Suprapubic skin (tissue), 4 donors: Measurements from ENCODE around the gene VCAM1. TPM values are rescaled to one million over a fixed set of nuclear protein-coding genes. Genes with fewer than 3 reads are reported as not detected.

Source experiments
- DNase-seq, 2 donors: peaks; one replicate each; pipeline ENCODE4 v3.0.0-alpha.2; 2019; ENCODE audit warnings: low spot score in 2 of 2
- H3K27ac ChIP-seq: fragments of 200-600 bp; sonication (generic); one replicate; pipeline ENCODE4 v1.5.1; 2019
- H3K27me3 ChIP-seq: fragments of 200-600 bp; sonication (generic); one replicate; pipeline ENCODE4 v1.5.1; 2019
- H3K36me3 ChIP-seq: fragments of 200-600 bp; sonication (generic); one replicate; pipeline ENCODE4 v1.5.1; 2019
- H3K4me1 ChIP-seq: fragments of 200-600 bp; sonication (generic); one replicate; pipeline ENCODE4 v1.5.1; 2019
- H3K4me3 ChIP-seq: fragments of 200-600 bp; sonication (generic); one replicate; pipeline ENCODE4 v1.5.1; 2019; ENCODE audit warnings: mild to moderate bottlenecking
- H3K9me3 ChIP-seq: fragments of 200-600 bp; sonication (generic); one replicate; pipeline ENCODE4 v1.5.1; 2019
- EP300 ChIP-seq: sonication (generic); formaldehyde crosslinking; IDR thresholded peaks from one replicate; pipeline ENCODE4 v1.6.1; 2017; ENCODE audit warnings: antibody characterized with exemption
- POLR2A ChIP-seq, 2 donors: fragments of 450-650 bp; IDR thresholded peaks; one replicate each; pipeline ENCODE4 v1.6.1; 2017; ENCODE audit warnings: antibody characterized with exemption in 2 of 2, mild to moderate bottlenecking in 2 of 2, moderate library complexity in 2 of 2
- POLR2AphosphoS5 ChIP-seq, 3 donors: sonication (generic); formaldehyde crosslinking; IDR thresholded peaks; one replicate each; pipeline ENCODE4 v1.6.1; 2017; ENCODE audit warnings: antibody characterized with exemption in 3 of 3
- WGBS: methylation state at CpG from one replicate; pipeline ENCODE4 v1.1.5; 2018; 5-methylcytosine and 5-hydroxymethylcytosine counted together
- total RNA-seq, 4 donors: library from RNA; depleted of rRNA; stranded (reverse); fragments of >200 nt; gene quantifications; one replicate each; pipeline ENCODE4 v1.1.0, GENCODE V29; 2016
- TF ChIP-seq, protein P1 (sequence below), 2 donors: fragments of 200-600 bp in 1 of 2; fragments of 450-650 bp in 1 of 2; sonication (generic) in 1 of 2; IDR thresholded peaks; one replicate each; pipeline ENCODE4 v1.5.1; 2016 to 2019; ENCODE audit warnings: antibody characterized with exemption in 2 of 2, mild to moderate bottlenecking in 1 of 2, moderate library complexity in 1 of 2

The VCAM1 gene
- total RNA-seq, 4 donors from 2014 or later: 0.34 to 2.5 (median 1.5) TPM

DNA sequence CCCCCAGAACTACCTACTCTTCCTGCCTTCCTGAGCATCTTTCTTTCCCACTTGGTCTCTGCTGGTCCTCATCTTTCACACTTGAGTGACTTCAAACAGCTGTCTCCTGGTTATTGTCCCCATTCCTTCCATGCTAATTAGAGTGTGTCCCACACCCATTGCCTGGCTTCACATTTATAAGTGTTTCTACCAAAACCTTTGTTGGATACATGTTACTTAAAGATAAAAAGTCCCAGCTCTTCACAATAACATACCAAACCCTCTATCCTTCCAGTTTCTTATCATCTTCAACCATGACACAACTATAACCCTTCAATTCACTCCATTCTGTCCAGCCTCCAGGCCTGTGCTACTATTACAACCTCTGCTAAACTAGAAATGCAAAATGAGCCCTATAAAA lies 41.0 kb downstream of the VCAM1 start:
- Histone ChIP-seq H3K27me3 (no peaks in the 10 kb centered on the region), H3K9me3 (no peaks in the 10 kb centered on the region), H3K4me1 (no peaks in the 10 kb centered on the region), H3K27ac (no peak overlapping the region), H3K4me3 (no peak overlapping the region), H3K36me3 (no peaks in the 10 kb centered on the region)
- DNase-seq: no peak
- no peak for TF ChIP-seq POLR2AphosphoS5 (IDR thresholded peaks at IDR 0.05)
- TF ChIP-seq POLR2A (IDR thresholded peaks at IDR 0.05): no peak

- TF ChIP-seq, protein P1, sequence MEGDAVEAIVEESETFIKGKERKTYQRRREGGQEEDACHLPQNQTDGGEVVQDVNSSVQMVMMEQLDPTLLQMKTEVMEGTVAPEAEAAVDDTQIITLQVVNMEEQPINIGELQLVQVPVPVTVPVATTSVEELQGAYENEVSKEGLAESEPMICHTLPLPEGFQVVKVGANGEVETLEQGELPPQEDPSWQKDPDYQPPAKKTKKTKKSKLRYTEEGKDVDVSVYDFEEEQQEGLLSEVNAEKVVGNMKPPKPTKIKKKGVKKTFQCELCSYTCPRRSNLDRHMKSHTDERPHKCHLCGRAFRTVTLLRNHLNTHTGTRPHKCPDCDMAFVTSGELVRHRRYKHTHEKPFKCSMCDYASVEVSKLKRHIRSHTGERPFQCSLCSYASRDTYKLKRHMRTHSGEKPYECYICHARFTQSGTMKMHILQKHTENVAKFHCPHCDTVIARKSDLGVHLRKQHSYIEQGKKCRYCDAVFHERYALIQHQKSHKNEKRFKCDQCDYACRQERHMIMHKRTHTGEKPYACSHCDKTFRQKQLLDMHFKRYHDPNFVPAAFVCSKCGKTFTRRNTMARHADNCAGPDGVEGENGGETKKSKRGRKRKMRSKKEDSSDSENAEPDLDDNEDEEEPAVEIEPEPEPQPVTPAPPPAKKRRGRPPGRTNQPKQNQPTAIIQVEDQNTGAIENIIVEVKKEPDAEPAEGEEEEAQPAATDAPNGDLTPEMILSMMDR (IDR thresholded peaks at IDR 0.05): no peak
- TF ChIP-seq EP300 (no peak), POLR2A (IDR thresholded peaks at IDR 0.05) (no peak), POLR2AphosphoS5 (IDR thresholded peaks at IDR 0.05) (no peak)
- no peak for DNase-seq
- H3K27me3 ChIP-seq: no peaks in the 10 kb centered on the region
- H3K4me1 ChIP-seq: no peaks in the 10 kb centered on the region
- H3K27ac ChIP-seq: no peak overlapping the region
- H3K4me3 ChIP-seq: no peak overlapping the region
- no peaks in the 10 kb centered on the region for H3K36me3 ChIP-seq
- H3K9me3 ChIP-seq: no peaks in the 10 kb centered on the region
- 94% methylated on average over 2 of the region's 2 CpGs for WGBS
Observed at GRCh38 chr1:100762461-100762860, 42.9 kb downstream of the VCAM1 start.

DNA sequence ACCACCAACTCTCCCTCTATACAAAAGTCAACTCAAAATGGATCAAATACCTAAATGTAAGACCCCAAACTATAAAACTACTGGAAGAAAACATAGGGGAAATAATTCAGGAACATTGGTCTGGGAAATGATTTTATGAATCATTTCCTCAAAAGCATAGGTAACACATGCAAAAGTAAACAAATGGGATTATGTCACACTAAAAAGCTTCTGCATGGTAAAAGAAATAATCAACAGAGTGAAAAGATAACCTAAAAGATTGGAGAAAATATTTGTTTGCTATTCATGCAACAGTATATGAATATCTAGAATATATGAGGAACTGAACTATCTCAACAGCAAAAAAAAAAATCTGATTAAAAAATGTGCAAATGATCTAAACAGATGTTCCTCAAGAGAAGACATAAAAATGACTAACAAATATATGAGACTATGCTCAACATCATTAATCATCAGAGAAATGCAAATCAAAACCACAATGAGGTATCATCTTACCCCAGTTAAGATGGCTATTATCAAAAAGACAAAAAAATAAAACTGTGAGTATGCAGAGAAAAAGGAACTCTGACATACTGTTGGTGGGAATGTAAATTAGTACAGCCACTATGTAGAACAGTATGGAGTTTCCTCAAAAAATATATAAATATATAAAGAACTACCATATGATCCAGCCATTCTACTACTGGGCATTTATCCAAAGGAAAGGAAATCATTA lies 47.8 kb downstream of the VCAM1 start:
- Histone ChIP-seq H3K9me3 (no peaks in the 10 kb centered on the region), H3K27me3 (no peaks in the 10 kb centered on the region), H3K27ac (no peak overlapping the region), H3K4me3 (no peak overlapping the region), H3K4me1 (no peaks in the 10 kb centered on the region), H3K36me3 (no peaks in the 10 kb centered on the region)
- DNase-seq: no peak
- TF ChIP-seq, protein P1 (IDR thresholded peaks at IDR 0.05): no peak

GRCh38 chr1:100769323-100769722 lies 49.8 kb downstream of the VCAM1 start:
- H3K36me3 ChIP-seq: no peaks in the 10 kb centered on the region
- WGBS: 96% methylated on average over 2 of the region's 2 CpGs
- H3K27me3 ChIP-seq: no peaks in the 10 kb centered on the region
- H3K27ac ChIP-seq: no peak overlapping the region
- H3K4me1 ChIP-seq: no peaks in the 10 kb centered on the region
- TF ChIP-seq POLR2AphosphoS5 (IDR thresholded peaks at IDR 0.05): no peak
- H3K4me3 ChIP-seq: no peak overlapping the region
- no peaks in the 10 kb centered on the region for H3K9me3 ChIP-seq
- no peak for DNase-seq

DNA sequence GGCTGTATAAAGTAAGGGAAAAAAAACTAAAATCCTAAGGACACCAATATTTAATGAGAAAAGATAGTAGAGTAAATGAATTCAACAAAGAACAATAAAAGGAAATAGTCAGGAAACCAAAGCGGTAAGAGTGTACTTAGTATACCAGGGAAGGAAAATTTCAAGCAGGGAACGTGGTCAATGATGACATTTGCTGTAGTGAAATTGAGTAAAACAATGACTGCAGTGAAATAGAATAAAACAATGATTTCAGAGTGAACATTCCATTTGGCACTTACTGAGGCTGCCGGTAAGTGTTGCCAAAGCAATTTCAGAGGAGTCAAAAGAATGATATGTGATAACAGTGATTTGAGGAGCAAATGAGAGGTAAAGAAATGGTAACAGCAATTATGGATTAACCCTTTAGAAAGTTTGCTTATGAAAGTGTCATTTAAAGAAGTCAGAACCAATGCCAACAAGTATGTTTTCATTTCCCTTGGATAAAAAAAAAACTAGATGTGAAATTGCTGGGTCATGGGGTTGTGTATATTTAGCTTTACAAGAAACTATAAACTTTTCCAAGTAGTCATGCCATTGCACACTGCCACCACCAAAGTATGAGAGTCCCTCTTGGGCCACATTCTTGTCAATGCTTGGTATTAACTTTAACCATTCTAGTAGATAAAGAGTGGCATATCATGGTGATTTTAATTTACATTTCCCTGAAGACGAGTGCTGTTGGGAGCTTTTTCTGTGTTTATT lies 50.5 kb downstream of the VCAM1 start:
- H3K27ac ChIP-seq: no peak overlapping the region
- no peak for TF ChIP-seq EP300
- TF ChIP-seq, protein P1 (IDR thresholded peaks at IDR 0.05): no peak
- no peak for TF ChIP-seq POLR2A (IDR thresholded peaks at IDR 0.05)
- no peak for TF ChIP-seq POLR2AphosphoS5 (IDR thresholded peaks at IDR 0.05)
- H3K9me3 ChIP-seq: no peaks in the 10 kb centered on the region
- no peak for DNase-seq
- H3K36me3 ChIP-seq: no peaks in the 10 kb centered on the region
- no peaks in the 10 kb centered on the region for H3K27me3 ChIP-seq
- 60% methylated on average over 4 of the region's 4 CpGs for WGBS
- H3K4me3 ChIP-seq: no peak overlapping the region
- H3K4me1 ChIP-seq: no peaks in the 10 kb centered on the region

- Histone ChIP-seq H3K27ac (no peak overlapping the region), H3K4me1 (no peaks in the 10 kb centered on the region), H3K4me3 (no peak overlapping the region), H3K36me3 (no peaks in the 10 kb centered on the region), H3K27me3 (no peaks in the 10 kb centered on the region), H3K9me3 (no peaks in the 10 kb centered on the region)
- 75% methylated on average over 3 of the region's 3 CpGs for WGBS
- TF ChIP-seq EP300: no peak
- DNase-seq: no peak
Observed at GRCh38 chr1:100773444-100773843, 53.9 kb downstream of the VCAM1 start.
